Progenitor cell of endocrine pancreas (in vitro differentiated cells): Measurements from ENCODE around the gene GKN2. TPM values are rescaled to one million over a fixed set of nuclear protein-coding genes. Genes with fewer than 3 reads are reported as not detected.

ENCODE experiments used
- DNase-seq: peaks from one replicate; pipeline ENCODE4 v3.0.0; 2021; ENCODE audit warnings: low spot score; ENCODE audit not compliant: unreplicated experiment
- H3K27ac Mint-ChIP-seq: 2 replicates; pipeline ENCODE4 v1.8.0; 2021; ENCODE audit warnings: mild to moderate bottlenecking, moderate library complexity, mixed read lengths
- H3K27me3 Mint-ChIP-seq: 2 replicates; pipeline ENCODE4 v1.8.0; 2021; ENCODE audit warnings: mixed read lengths
- H3K36me3 Mint-ChIP-seq: 2 replicates; pipeline ENCODE4 v1.8.0; 2022; ENCODE audit warnings: mixed read lengths; ENCODE audit not compliant: insufficient read depth
- H3K4me1 Mint-ChIP-seq: 2 replicates; pipeline ENCODE4 v1.8.0; 2021; ENCODE audit warnings: low read depth, mixed read lengths
- H3K4me3 Mint-ChIP-seq: 2 replicates; pipeline ENCODE4 v1.8.0; 2021; ENCODE audit warnings: low read depth, mild to moderate bottlenecking, moderate library complexity, mixed read lengths
- H3K9me3 Mint-ChIP-seq: 2 replicates; pipeline ENCODE4 v1.8.0; 2021; ENCODE audit warnings: low read depth, mixed read lengths
- CTCF ChIP-seq: fragments of 200-600 bp; sonication (generic); IDR thresholded peaks from one replicate; pipeline ENCODE4 v1.5.0; 2021; ENCODE audit warnings: antibody characterized with exemption, mild to moderate bottlenecking; ENCODE audit not compliant: unreplicated experiment
- total RNA-seq: library from RNA; stranded (reverse); gene quantifications from 2 replicates; pipeline ENCODE4 v1.2.1, GENCODE V29; 2021

The GKN2 gene
- total RNA-seq, 1 donor from 2014 or later = not detected

- no peak for DNase-seq
- Mint-ChIP-seq H3K36me3 (no peaks in the 10 kb centered on the region), H3K27ac (no peak overlapping the region), H3K4me1 (no peaks in the 10 kb centered on the region), H3K4me3 (no peak overlapping the region), H3K9me3 (no peaks in the 10 kb centered on the region), H3K27me3 (peaks cover 15% of the 10 kb centered on the region)
- TF ChIP-seq CTCF = no peak
These were observed 28.3 kb upstream of the GKN2 start for GRCh38 chr2:68980956-68981355.

GRCh38 chr2:68978098-68978497 is 25.4 kb upstream of the GKN2 start:
- Mint-ChIP-seq H3K27ac (no peak overlapping the region), H3K9me3 (no peaks in the 10 kb centered on the region), H3K4me1 (no peaks in the 10 kb centered on the region)

GRCh38 chr2:68977453-68977852 is 24.8 kb upstream of the GKN2 start:
- no peak overlapping the region for H3K4me3 Mint-ChIP-seq
- no peaks in the 10 kb centered on the region for H3K4me1 Mint-ChIP-seq
- no peaks in the 10 kb centered on the region for H3K36me3 Mint-ChIP-seq
- no peak overlapping the region for H3K27ac Mint-ChIP-seq
- no peaks in the 10 kb centered on the region for H3K9me3 Mint-ChIP-seq
- no peak for TF ChIP-seq CTCF
- peaks cover 12% of the 10 kb centered on the region for H3K27me3 Mint-ChIP-seq
- no peak for DNase-seq

More at GRCh38 chr2:68978098-68978497, 25.4 kb upstream of the GKN2 start:
- Mint-ChIP-seq H3K27me3 (peaks cover 12% of the 10 kb centered on the region), H3K36me3 (no peaks in the 10 kb centered on the region), H3K4me3 (no peak overlapping the region)
- no peak for DNase-seq
- TF ChIP-seq CTCF = no peak

GRCh38 chr2:68975844-68976243 is 23.2 kb upstream of the GKN2 start:
- no peak for TF ChIP-seq CTCF
- H3K36me3 Mint-ChIP-seq = no peaks in the 10 kb centered on the region
- H3K4me3 Mint-ChIP-seq = no peak overlapping the region
- no peak for DNase-seq
- H3K9me3 Mint-ChIP-seq = no peaks in the 10 kb centered on the region
- peaks cover 9% of the 10 kb centered on the region for H3K27me3 Mint-ChIP-seq
- H3K4me1 Mint-ChIP-seq = peaks cover 4% of the 10 kb centered on the region
- H3K27ac Mint-ChIP-seq = no peak overlapping the region

- H3K4me1 Mint-ChIP-seq = peaks cover 4% of the 10 kb centered on the region
- H3K27me3 Mint-ChIP-seq = peaks cover 9% of the 10 kb centered on the region
- H3K27ac Mint-ChIP-seq = no peak overlapping the region
- no peak for DNase-seq
- no peak for TF ChIP-seq CTCF
- H3K9me3 Mint-ChIP-seq = no peaks in the 10 kb centered on the region
- no peak overlapping the region for H3K4me3 Mint-ChIP-seq
- H3K36me3 Mint-ChIP-seq = no peaks in the 10 kb centered on the region
These were observed 22.4 kb upstream of the GKN2 start for GRCh38 chr2:68974946-68975665.
